ENCODE results near the gene RASSF9. TPM values are rescaled to one million over a fixed set of nuclear protein-coding genes. Genes with fewer than 3 reads are reported as not detected.

RASSF9 gene
- total RNA-seq, 1 experiment from 2014 or later = 0.05 TPM

Other genes with a start within 250 kb of the RASSF9 start
- 0.15 TPM in 1 of 2 replicates, not detected in the other for gene NTS, start 37.9 kb upstream of the RASSF9 start, total RNA-seq (2014; rRNA removed; shearing (Covaris generic))

Data from M059J (cell line).